GM19467 (cell line): Measurements from ENCODE around the gene NR1D1.

Experiments used
- ATAC-seq: cut with Tn5 transposase; IDR thresholded peaks from one replicate; pipeline ENCODE4 v1.9.1; 2021; ENCODE audit warnings: mild to moderate bottlenecking, moderate library complexity; ENCODE audit not compliant: unreplicated experiment

Gene NR1D1

GRCh38 chr17:40111221-40112128, 11.1 kb upstream of the NR1D1 start:
- ATAC-seq = no peak

GRCh38 chr17:40110026-40110845, 9.8 kb upstream of the NR1D1 start:
- no peak for ATAC-seq

- ATAC-seq = no peak
Measured at GRCh38 chr17:40108970-40109824, 8.8 kb upstream of the NR1D1 start.

DNA sequence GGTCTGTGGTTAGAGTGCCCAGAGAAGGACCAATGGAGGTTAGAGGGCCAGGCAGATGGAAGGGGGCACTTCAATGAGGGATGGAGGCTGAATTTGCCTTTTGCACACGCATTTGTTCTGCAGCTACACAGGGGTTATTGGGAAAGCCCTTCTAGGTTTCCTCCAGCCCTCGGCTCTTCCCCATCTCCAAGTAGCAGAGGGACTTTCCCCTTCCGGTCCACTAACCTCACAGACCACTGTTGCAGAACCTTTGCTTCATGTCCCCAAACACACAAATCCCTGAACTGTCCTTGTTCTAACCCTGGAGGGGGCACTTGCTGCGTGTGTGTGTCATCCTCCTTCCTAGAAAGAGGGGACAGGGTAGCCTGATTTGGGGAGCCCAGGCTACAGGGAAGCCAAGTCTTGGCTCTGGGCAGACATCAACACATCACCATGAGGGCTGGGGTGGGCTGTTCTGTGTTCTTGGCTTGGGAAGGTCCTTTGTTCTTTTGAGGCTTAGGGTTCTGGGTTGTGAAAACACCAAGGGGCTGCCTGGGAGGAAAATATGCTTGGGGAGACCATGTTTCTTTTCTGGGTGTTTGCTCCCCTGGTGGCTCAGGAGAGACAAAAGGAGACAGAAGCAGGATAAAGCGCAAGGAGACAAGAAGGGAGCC, 7.3 kb upstream of the NR1D1 start:
- ATAC-seq = no peak

DNA sequence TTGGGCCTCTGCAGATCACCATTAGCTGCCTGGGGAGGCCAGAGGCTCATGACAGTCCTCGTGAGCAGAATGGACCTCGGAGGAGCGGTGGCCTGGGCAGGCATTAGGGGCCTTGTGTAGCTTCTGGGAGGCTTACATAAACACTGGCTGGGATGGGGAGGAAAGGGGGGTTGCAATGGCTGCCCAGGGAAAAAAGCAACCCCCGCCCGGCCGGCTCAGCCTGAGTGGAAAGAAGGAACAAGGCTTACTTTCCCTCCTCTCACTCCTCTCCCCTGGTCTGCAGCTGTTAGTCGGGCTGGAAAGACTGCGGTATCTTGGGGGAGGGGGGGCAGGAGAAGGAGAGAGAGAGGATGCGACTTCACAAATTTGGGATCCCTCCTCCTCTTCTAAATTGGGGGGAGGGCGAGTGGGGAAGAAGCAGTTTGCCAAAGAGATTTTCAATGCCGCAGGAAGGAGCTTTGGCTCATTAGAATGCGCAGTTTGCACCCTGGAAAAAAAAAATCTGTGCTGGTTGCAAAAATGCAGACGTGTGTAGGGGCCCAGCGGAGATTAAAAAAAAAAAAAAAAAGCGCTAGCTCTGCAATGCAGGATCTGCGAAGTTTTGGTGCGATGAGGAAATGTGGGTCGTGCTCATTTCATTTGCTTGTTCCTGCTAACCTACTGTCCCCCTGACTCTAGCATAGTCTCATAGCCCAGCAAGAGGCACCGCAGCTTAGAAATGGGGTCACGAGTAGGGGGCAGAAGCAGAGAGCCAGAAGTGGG, 6.6 kb upstream of the NR1D1 start:
- ATAC-seq = no peak

DNA sequence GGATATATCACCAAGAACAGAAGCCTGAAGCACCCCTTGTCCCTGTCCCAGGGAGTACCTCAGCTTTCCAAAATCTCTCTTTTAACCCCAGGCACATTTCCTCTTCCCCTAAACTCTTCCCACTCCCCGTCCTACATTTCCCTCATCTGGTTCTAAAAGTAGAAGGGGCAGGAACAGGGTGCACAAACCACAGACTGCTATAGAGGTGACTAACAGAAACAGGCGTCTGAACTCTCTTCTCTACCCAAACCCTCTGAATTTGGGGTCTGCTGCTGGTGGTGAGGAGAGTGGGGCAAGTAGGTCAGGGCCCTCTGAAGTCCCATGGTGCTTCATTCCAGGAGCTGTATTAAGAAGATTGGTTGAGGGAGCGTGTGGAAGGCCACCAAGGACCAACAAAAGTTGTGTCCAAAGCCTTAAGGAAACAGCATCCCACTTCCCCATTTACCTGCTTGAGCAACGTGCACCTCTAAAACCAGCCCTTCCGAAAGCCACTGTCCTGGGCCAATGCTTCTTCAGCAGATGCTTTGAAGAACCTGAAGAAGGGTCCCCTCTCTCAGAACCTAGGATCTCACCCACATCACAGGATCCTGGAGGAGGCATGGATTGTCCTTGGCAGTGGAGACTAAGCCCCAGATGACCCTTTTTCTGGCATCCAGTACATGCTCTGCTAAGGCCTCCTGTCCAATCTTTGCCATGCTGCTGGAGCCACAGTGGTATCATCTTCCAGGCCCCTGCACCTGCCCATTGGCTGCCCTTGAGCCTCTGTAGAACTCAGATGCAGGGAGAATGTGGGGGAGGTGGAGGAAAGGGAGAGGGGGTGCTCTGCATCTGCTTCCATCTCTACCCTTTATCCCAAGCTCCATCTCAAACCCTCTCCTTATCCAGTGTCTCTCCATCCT, 5.7 kb upstream of the NR1D1 start:
- ATAC-seq = no peak

- no peak for ATAC-seq
Measured at GRCh38 chr17:40104594-40105486, 4.5 kb upstream of the NR1D1 start.

DNA sequence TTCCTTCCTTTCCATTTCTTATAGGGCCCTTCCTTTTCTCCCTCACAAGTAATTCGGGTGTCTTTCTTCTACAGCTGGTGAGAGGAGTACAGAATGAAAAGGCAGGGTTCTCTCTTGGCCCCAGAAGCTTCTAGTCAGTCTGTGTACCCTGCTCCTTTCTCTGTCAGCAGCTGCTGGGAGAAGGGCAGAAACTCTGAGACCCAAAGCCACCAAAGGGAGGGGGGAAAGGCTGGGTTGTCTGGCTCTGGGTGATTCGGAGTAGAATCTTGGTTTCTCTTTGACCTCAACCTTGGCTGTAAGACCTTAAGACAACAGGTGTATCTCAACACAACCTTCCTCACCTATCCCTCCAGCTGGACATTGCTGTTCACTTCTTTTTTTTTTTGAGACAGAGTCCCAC, 3.3 kb upstream of the NR1D1 start:
- no peak for ATAC-seq

GRCh38 chr17:40103071-40103661, 2.8 kb upstream of the NR1D1 start:
- ATAC-seq = no peak

DNA sequence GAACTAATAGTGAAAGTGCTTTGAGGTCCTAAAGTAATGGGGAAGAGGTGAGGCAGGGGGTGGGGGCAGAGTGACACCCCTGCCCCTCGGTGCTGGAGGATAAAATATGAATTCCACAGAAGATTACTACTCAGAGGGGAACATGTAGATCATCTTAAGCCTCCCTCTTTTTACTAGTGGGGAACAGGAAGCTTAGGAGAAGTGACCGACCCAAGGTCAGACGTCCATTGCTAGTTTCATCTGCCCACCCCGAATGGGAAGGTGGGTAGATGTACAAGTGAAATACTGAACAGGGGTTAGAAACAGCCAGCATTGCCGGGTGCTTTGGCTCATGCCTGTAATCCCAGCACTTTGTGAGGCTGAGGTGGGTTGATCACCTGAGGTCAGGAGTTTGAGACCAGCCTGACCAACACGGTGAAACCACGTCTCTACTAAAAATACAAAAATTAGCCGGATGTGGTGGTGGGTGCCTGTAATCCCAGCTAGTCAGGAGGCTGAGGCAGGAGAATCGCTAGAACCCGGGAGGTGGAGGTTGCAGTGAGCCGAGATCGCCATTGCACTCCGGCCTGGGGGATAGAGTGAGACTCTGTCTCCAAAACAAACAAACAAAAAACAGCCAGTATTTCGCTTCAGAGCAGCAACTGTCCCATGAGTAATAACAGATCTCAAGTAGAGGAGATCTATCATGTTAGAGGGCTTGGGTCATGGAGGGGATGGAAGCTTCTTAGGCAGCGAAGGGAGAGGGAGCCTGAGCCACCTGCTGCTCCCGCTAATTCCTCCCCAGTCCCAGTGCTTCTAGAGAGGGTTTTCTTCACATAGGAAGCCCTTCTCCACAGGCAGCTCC, 1.2 kb upstream of the NR1D1 start:
- no peak for ATAC-seq

DNA sequence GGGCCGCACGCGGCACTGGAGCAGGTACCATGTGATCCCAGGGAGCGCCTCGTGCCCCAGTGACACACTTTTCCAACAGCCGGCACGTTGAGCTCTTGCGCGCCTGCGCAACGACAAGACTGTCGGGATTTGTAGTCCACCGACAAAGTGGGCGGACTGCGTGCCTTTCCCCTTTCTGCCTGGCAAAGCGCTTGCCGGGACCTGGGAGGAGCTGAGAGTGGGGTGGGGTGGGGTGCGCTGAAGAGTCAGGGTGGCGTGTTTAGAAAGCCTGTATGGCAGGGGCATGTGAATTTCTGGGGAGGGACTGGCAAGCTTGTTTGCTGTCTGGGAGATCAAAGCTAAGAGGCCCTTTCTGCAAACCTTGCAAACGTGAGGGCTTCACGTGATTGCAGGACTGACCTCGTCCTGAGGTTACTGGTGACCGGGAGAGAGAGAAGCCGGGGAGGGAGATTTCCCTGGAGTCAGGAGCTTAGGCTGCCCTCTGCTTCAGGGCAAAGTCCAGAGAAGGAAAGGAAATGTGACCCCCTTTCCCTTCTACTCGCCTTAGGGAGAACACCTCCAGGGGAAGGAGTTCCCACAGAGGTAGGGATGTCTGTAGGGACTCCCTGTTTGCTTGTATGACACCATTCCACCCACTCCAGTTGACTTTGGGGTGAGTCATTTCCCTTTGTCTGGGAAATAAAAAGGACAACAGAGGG, 429 bp upstream of the NR1D1 start:
- no peak for ATAC-seq

DNA sequence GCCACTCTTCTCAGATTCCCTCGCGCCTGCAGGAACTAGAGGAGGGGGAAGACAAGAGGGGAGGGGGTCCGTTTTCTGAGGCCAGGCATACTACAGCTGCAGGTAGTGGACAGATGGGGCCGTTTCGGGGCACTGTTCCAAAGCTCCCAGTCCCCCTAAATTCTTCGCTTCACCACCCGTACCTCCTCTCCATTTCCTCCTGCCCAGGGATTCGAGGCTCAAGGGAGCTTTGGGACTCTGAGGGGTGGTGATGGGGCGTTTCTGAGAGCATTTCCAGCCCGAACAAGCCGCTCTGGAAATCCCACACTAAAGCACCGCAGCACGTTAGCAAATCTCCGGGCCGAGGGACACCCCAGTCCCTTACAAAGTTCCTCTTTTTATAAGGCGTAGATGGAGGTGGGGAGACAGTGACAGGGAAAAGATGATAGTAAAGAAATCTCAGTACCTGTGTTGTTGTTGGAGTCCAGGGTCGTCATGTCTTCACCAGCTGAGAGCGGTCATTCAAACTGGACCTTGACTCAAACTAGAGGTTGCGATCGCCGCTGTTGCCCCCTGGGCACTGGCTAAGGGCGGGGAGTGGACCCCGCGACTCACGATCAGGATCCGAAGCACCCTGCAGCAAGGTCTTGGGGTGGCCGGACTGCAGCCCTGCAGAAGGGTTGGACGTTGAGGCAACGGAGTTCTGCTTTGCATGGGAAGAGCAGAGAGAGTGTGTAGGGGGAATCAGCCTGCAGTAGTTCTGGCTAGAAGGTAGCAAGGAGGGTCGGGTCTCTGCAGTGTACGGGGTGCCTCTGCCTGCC, 570 bp downstream of the NR1D1 start:
- ATAC-seq = no peak

GRCh38 chr17:40098846-40099618, 1.4 kb downstream of the NR1D1 start:
- peak; percentile 48 for ATAC-seq
